ENCODE data around the gene IL18BP.

The IL18BP gene

DNA sequence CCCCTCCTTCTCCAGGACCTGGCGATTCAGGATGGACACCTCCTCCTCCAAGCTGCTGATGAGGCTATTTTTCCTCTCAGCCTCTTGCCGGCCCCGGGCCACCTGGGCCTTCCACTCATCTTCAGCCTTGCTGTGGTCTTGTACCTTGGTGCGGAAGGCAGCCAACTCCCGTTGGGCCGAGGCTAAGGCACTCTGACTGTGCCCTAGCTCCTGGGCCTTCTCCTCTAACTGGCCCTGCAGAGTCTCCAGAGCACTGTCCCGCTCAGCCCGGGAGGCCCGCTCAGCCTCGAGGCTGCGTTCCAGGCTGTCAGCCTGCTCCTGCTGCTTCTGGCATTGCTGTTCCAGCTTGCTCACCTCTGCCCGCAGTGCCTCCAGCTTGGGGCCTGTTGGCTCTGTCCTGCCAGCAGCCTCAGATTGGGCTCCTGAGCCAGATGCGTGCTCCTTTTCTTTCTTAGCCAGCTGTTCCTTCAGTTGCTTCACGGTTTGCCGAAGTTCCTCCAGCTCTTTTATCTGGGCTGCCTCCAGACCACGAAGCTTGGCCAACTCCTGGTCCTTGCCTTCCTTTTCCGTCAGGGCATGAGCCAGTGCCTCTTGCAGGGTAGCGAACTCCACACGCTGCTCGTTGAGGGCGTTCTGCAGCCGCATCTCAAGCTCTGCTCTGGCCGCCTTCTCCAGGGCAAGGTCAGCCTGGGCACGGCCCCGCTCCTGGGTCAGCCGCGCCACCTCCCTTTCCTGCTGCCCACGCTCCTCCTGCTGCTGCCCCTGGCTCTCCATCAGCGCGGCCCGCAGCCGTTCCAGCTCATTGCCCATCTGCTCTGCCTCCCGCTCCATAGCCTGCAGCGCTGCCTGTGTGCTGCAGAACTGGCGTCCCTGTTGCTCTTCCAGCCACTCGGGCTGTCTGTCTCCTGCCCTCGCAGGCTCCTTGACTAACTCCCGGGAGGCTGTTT is 15.3 kb downstream of the IL18BP start:
- no peak for DNase-seq

DNA sequence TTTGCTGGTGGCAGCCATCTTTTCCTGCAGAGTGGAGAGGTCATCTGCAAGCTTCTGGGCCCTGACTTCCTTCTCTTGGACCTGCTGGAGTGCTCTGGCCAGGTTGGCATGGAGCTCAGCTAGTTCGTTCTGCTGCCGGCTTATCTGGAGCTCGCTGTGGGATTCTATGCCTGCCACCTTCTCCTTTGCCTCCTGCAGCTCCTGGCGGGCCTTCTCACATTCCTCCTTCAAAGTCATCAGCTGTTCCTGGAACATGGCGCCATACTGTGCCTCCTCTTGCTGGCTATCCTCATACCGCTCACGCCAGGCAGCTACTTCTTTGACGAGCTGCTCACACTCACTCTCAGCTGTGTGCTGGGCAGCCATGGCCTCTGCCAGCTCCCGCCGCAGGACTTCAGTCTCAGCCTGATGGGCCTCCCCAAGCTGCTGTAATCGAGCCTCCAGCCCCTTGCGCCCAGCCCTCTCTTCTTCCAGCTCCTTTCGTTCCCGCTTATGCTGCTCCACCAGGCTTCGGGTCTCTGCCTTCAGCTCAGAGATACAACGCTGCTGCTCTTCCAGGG is 16.1 kb downstream of the IL18BP start:
- DNase-seq, result no peak

DNA sequence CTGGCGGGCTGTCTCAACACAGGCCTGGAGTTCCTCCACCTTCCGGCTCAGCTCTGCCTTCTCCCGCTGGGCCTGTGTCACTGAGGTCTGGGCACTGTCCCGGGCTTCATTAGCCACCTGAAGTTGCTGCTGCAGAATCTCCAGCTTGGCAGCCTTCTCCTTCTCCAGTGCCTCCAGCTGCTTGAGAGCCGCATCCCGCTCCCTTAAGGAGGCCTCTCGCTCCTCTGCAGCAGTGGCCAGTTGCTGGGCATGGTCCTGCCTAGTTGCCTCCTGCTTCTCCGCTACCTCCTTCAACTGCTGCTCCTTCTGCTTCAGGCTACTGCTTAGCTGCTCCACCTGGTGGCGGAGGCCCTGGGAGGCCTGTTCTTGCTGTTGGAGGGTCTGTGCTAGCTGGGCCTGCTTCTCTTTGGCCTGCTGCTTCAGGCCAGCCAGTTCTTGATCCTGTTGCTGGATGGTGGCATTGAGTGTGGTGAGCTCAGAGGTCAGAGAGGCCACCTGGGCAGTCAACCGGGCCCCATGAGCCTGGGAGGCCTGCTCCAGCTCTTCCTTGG is 16.9 kb downstream of the IL18BP start:
- no peak for DNase-seq

DNA sequence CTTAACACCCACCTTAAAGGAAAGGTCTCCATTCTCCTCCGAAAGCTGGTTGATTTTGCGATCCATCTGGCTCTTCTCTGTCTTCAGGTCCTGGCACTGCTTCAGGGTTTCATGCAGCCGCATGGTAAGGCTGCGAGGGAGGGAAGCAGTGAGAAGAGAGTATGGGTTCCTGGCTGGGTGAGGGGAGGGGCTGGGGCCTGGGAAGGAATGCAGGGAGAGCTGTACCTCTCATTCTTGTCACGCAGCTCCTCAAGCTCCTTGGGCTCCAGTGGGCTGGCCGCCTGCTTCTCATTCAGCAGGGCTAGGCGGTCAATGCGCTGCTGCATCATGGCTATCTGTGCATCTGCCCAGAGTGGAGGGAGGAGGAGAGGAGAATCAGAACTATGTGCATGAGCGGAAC is 19.5 kb downstream of the IL18BP start:
- no peak for DNase-seq

DNA sequence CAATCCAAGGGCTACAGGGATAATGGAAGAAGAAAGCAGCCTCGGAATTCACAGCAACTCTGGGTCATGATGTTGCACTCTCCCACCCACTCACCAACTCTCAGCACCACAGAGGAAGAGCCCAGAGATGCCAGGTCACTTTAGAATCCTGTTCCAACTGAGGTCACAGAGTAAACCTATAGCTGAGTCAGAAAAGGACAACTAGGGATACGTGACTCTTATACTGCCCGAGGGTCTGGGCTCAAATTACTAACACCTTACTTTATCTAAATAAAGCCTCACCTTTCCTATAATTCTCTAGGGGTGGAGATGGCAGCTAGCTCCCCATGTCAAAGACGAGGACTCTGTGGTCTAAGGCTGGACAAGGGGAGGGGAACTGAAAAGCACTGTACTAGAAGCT is 24.6 kb downstream of the IL18BP start:
- no peak for DNase-seq

DNA sequence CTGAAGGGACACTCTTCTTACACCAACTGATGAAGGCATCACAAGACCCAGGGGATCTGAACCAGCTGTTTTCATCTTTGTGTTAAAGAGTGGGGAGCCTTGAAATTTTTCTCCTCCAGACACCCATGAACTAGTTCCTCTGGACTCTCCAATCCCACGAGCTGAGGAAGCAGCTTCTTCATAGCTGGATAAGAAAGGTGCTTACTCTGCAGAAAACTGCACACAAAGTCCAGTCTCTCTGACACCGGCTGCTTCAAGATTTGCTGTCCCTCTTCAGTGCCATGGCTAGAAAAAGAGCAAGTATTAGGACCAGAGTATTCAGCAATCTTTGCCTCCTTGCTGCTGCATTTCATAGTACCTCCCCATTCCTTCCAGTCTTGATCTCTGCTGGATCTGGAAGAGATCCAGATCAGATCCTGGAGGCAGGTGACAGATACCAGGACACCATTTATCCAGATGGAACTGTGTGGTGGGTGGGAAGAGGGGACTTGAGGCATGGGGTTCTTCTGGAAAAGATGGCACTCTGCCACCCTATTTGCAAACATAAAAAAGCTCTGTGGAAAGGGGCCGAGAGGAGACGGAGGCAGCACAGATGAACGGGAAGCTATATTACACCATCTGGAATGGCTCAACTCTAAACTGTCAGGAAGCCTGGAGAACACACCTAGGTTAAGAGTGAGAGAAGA is 25.5 kb downstream of the IL18BP start:
- no peak for DNase-seq

DNA sequence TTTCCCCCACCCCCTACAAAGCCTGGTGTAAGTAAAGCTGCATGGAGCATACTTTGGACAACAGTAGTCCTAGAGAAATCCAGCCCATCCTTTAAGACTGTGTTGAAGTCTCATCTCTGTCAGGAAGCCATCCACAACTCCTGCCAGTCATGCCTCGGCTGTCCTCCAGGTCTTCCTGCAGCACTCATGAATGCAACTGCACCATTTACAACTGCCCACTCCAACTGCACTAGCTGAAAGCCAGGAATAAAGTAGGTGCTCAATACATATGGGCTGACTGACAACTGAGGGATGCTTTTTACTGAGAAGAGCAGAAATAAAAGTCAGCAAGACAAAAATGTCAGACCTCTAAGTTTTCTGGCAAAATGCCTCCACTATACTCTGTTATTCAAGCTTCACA is 27.4 kb downstream of the IL18BP start:
- DNase-seq, result no peak

DNA sequence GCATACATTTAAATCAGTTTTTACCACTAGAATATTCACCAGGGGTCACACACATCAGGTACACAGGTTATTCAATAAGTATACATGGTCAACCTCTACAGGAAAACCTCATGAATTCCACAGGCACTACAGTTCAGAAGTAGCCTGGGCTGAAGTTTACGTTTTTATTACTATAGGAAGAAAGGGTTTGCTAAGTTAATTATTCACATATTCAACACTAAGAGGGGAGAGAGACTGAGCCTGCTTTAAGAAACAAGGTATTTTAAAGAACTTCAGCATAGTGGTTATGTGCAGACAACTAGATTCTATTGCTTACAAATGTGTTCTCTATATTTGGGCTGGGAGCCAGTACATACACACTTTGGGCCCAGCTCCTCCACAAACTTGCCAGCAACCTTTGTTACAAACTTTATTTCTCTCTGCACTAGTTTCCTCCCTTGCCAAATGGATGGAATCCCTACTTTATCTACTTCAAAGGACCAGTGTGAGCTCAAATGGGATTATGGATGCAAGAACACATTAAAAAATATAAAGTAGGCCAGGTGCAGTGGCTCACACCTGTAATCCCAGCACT is 31.9 kb downstream of the IL18BP start:
- DNase-seq, result no peak

DNA sequence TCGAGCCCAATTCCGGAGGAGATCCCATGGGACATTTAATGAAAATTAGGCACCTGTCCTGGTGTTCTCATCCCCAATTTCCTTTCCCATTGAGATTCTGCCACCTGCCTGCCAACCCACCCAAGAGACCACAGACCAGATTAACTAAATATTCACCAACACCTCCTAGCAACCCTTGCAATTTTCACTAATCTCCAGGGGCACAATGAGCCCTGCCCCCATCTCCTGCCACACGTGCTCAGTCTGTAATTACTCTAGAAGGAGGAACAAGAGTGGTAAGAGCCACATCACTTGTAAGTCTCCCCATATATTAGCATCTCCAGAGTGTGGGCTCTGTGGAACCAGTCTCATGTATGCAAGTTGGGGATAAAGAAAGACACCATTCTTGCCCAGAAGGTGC is 38.0 kb downstream of the IL18BP start:
- DNase-seq, result no peak

DNA sequence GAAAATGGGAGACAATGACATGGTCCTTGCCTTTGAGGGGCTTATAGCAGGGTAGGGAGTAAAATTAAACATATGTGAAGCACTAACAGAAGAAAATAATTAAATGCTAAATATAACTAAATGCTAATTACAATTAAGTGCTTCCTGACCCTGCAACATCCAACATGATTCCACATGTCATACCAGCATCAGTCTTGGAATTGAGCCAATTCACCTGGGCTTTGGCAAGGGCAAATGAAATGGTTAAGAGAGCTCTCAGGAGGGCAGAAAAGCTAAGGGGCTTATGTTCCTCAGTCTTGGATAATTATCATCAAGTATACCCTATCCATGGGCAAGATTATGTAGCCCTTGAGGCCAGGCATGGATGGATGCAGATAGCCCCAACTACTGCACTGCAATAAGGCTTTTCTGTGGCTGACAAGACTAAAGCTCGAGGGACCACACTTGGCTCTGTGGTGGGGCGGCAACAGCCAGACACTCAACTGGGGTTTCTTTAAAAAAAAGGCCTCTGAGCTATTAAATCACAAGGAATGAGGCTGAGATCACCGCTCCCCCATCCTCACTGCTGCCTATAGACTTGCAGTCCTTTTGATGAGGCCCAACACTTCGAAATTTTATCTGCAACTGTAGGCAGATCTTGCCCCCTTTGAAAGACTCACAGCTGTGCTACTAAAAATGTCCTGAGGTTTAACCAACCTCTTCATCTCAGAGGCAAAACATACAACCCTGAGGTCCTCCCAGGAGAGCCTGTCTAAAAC is 39.0 kb downstream of the IL18BP start:
- DNase-seq, result peak; percentile 9

DNA sequence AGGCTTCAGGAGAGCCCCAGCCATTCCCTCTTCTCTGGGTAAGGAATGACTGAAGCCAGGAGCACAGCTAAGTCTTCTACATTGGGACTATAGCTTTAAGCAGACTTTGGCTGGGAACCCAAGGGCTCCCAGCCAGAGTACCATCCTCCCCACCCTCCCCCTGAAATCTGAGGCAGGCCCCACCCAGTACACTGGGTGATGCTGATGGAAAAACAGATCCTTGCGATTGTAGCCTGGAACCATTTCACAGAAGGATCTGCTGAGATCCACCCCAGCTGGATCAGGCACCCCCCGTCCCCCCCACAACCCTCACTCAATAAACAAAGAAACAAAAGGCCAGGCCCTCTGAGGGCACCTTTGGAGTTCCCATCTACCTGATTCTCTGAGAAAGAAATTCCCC is 39.8 kb downstream of the IL18BP start:
- DNase-seq, result peak; percentile 44

DNA sequence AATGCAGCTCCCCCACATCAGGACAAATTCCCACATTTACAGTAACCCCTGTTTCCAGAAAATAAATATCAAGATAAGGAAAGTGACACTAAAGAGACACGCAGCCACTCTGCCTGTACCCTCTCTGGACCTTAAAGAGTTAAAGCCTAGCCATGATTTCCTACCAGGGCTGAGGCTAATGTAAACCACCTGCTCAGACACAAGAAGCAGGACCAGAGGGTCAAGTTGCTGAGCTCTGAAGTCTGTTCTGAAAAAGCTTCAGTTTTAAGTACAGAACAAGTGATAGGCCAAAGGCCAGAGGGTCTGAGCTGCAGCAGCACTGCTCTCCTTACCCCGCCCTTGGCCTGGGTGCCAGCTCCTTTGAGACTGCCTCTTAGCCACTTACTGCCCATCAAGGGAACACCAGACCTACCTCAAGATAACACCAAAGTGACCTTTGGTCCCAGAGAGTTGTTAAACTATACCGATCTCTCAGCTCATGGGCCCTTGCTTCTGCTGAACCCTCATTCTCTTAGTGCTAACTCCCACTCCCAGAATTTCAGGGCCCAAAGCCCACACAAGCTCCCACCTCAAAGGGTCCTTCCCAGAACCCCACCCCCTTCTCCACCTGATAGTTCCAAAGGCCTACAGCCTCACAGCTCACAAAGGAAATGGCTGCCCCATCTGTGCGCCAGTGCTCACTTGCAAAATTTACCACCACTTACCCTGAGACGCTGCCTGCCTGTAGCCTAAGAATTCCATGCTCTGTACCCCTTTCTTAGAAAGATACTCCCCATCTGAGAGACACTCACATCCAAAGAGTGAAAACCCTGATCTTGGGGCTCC is 40.5 kb downstream of the IL18BP start:
- DNase-seq, result peak; percentile 18

DNA sequence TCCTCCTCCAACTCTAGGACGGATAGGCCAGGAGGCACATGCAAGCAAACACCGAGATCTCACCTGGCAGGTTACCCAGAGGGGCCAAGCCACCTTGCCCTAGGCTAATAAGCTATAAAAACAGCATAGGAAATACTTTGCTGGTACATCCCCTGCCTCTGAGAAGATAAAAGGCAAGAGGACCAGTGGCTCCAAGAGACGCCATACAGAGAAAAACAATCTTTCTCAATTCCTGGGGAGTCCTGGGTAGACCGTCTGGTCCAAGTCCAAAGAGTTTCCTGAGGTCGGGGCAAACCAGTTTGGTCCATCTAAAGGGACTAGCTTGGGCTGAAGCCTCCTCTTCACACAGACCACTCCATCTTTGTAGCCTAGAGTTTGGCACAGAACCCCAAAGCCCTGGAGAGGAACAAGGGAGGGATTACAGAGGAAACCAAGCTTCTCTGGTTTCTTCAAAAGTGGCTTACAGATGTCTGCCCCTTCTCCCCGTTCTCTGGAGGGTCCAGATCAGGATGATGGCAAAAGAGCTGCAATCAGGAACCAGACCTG is 41.2 kb downstream of the IL18BP start:
- DNase-seq, result no peak

DNA sequence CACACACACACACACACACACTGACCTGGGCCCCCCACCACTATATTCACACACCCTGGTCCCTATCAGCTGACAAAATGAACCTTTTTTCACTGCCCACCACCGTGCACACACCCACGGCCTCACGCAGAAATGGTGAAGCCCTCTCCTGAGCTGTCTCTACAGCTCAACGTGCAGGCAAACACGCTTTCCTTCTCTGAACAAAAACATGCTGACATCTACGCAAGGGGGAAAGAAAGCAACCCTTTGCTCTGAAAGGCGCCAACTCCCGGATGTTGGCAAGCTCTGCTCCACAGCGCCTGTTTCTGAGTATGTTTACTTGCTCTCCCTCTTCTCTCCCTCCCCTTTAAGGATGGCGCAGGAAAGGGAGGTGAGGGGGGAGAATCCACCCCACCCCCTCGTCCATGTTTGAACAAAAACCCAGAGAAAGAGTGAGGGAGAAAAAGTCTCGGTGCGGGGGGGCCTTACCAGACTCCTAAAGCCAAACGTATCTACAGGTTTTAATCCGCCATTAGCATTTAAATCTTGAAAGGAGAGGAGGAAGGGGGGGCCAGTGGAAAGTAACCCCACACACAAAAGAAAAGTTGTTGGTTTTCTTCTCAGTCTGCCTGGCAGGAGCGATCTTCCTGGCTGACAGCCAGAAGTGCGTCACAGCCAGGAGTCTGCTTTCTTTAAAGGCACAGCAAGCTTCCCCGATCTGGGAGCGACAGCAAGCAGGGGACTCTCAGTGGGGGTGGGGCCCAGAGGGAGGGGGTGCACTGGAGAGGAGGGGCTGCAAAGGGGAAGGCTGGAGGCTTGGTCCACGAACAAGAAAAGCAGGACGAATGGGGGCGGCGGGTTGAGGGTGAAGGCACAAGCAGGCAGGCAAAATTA is 42.0 kb downstream of the IL18BP start:
- peak; percentile 96 for DNase-seq

DNA sequence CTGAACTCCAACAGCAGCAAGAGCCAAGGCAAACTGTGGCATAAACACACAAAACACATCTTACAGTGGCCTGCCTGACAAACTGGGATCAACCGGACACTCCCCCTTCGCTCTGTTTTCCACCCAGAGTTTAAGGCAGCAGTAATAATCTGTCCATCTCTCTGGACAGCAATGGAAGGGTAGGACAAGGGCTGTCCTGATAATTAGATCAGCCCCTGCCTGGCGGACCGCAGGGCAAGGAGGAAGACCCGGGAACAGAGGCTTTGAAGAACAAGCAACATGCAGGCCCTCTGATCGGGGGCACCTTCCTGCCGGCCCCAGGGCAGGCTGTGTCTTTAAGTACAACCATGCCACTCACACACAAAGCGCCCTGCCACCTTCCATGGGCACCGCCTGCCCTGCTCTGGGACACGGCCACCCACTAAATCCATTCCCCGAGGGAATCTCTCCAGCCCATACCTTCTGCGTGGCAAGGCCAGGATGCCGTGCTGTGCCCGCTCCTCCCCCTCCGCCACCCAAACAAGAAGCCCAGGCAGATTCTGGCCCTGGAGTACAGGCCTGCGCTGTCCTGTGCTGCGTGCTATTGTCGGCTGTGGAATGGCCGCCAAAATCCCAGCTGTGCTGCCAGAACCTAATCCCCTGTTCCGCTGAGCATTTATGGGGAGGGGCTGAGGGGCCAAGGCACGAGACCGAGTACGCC is 42.8 kb downstream of the IL18BP start:
- DNase-seq, result peak; percentile 71

DNA sequence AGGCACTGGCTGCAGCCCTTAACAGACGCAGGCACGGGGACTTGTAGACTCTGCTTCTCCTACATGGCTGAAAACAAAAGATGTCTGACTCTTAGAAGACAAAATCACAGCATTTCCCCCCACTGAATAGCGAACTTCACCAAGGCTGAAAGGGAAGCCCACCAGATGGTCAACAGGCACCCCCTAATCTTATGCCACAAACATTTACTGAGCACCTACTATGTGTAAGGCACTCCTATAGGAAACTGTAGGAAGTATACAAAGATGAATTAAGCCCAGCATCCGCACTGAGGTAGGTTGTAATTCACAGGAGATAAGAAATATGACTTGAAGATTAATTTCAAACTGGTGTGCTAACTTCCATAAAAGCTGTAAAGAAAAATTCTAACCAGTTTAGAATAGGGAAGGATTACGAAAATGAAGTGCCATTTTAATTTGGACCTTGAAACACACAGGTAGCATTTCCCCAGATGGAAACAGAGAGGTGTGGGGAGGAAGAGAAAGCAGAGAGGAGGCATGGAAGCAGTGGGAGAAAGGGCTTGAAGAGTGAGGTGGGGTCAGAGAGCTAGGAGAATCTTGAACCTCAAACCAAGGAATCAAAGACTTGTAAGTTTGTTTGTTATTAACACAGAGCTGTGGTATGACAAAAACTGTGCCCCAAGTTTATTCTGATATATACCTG is 43.5 kb downstream of the IL18BP start:
- no peak for DNase-seq

DNA sequence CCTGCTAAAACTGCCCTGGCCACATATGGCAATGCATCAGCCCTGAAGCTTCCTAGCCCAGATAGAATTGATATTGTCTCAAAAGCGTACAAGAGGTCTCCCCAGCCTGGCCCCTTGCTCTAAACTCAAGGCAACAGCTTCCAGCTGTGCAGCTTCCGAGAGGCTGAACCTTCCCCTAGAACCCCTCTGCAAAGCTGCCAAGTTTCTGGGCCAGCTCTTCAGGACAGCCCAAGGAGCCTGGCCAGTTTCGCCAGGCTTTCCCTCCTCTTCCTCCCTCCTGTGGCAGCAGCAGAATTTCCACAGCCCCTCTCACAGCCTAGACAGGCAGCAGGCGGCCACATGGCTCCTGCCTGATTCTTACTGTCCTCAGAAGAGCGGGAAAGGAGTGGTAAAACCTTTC is 47.1 kb downstream of the IL18BP start:
- DNase-seq, result no peak

DNA sequence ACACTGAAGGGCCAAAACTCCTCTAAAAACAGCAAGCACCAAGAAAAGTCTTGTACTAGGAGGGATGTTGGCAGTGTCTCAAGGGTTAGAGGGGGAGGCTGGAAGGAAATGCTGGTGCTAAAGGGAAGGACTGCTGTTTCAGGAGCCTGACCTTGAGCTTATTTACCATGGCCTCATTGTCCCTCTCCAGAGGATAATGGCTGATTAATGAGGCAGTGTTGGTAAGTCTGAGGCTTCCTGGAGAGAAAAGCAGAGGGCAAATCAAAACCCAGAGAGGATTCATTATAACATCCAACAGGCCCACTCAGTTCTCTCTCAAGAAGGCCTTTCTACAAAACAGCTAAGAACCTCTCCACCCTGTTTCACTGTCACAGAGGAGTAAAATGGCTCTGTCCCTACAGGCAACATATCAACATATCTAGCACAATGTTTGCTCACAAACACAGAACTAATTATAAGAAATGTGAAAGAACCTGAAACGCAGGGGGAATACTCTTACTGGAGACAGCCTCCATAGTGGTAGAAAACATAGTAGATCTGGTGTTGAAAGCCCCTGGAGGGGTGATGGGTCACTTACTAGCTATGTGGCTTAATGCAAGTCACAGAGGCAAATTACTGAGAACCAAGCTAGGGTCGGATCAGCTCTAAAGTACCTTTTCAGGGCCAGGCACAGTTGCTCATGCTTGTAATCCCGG is 50.2 kb downstream of the IL18BP start:
- DNase-seq, result peak; percentile 82

Measured in NCI-H2029 treated with DMSO at 0.1 percent for 48 hours (cell line).